ENCODE data around the gene R3HDM1. TPM values are rescaled to one million over a fixed set of nuclear protein-coding genes. Genes with fewer than 3 reads are reported as not detected.
"Not testable (repeated sequence)": the region's sequence is repeated elsewhere in the genome, so short reads cannot be mapped to it uniquely, and the experiment has no call there.

R3HDM1 gene
- total RNA-seq, 1 experiment from 2014 or later = 52.4 TPM

GRCh38 chr2:135620198-135620597, 88.9 kb downstream of the R3HDM1 start:
- Mint-ChIP-seq H3K4me1 (ENCODE audit: insufficient read depth, unreplicated experiment) (no peaks in the 10 kb centered on the region), H3K4me3 (ENCODE audit: unreplicated experiment) (no peak overlapping the region), H3K27ac (ENCODE audit: low read depth, unreplicated experiment) (no peak overlapping the region), H3K9me3 (ENCODE audit: unreplicated experiment) (no peaks in the 10 kb centered on the region), H3K36me3 (ENCODE audit: insufficient read depth, unreplicated experiment) (peaks cover 21% of the 10 kb centered on the region), H3K27me3 (ENCODE audit: insufficient read depth, unreplicated experiment) (no peaks in the 10 kb centered on the region)
- POLR2A ChIA-PET = no interaction called here
- intact Hi-C loops (cut with micrococcal nuclease) = no loop called here
- no peak for DNase-seq (ENCODE audit: unreplicated experiment)
- TF ChIP-seq, protein P1, sequence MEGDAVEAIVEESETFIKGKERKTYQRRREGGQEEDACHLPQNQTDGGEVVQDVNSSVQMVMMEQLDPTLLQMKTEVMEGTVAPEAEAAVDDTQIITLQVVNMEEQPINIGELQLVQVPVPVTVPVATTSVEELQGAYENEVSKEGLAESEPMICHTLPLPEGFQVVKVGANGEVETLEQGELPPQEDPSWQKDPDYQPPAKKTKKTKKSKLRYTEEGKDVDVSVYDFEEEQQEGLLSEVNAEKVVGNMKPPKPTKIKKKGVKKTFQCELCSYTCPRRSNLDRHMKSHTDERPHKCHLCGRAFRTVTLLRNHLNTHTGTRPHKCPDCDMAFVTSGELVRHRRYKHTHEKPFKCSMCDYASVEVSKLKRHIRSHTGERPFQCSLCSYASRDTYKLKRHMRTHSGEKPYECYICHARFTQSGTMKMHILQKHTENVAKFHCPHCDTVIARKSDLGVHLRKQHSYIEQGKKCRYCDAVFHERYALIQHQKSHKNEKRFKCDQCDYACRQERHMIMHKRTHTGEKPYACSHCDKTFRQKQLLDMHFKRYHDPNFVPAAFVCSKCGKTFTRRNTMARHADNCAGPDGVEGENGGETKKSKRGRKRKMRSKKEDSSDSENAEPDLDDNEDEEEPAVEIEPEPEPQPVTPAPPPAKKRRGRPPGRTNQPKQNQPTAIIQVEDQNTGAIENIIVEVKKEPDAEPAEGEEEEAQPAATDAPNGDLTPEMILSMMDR (IDR thresholded peaks at IDR 0.05; ENCODE audit: unreplicated experiment) = no peak
- BruUV-seq (replicated peaks) = no TSS peak
- CTCF ChIA-PET = no interaction called here

DNA sequence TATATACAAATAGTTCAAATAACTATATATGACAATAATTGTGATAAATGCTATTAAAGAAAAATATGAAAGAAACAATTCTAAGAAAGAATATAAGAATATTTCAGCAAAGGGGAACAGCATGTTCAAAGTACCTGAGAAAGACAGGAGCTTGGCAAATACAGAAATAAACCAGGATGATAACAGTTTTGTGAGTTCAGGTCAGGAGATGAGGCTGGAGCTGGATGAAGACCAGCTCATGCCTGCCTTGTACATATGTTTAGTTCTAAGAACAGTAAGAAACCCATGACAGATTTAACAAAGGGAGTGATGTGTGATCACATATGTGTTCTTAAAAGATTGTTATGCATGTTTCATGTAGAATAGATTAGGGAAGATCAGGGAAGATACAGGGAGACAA, 98.2 kb downstream of the R3HDM1 start:
- ChIA-PET POLR2A (no interaction called here), CTCF (no interaction called here)
- no peak for DNase-seq (ENCODE audit: unreplicated experiment)
- Mint-ChIP-seq H3K36me3 (ENCODE audit: insufficient read depth, unreplicated experiment) (peaks cover 17% of the 10 kb centered on the region), H3K27me3 (ENCODE audit: insufficient read depth, unreplicated experiment) (no peaks in the 10 kb centered on the region), H3K9me3 (ENCODE audit: unreplicated experiment) (no peaks in the 10 kb centered on the region), H3K4me3 (ENCODE audit: unreplicated experiment) (no peak overlapping the region), H3K4me1 (ENCODE audit: insufficient read depth, unreplicated experiment) (no peaks in the 10 kb centered on the region), H3K27ac (ENCODE audit: low read depth, unreplicated experiment) (no peak overlapping the region)
- BruUV-seq (replicated peaks) = no TSS peak
- intact Hi-C loops (cut with micrococcal nuclease) = no loop called here
- TF ChIP-seq, protein P1 (IDR thresholded peaks at IDR 0.05; ENCODE audit: unreplicated experiment) = no peak

GRCh38 chr2:135630034-135630433, 98.8 kb downstream of the R3HDM1 start:
- H3K4me1 Mint-ChIP-seq (ENCODE audit: insufficient read depth, unreplicated experiment); H3K27me3 Mint-ChIP-seq (ENCODE audit: insufficient read depth, unreplicated experiment); BruUV-seq (replicated peaks); intact Hi-C loops (cut with micrococcal nuclease); H3K27ac Mint-ChIP-seq (ENCODE audit: low read depth, unreplicated experiment); DNase-seq (ENCODE audit: unreplicated experiment); H3K4me3 Mint-ChIP-seq (ENCODE audit: unreplicated experiment); H3K9me3 Mint-ChIP-seq (ENCODE audit: unreplicated experiment); POLR2A ChIA-PET: not testable (repeated sequence)
- CTCF ChIA-PET = interaction anchor here (0.6 kb wide), 1 partner anchor 86 kb away, joined by 4 read pairs; no protein-coding TSS in a partner anchor
- H3K36me3 Mint-ChIP-seq (ENCODE audit: insufficient read depth, unreplicated experiment) = peaks cover 17% of the 10 kb centered on the region

DNA sequence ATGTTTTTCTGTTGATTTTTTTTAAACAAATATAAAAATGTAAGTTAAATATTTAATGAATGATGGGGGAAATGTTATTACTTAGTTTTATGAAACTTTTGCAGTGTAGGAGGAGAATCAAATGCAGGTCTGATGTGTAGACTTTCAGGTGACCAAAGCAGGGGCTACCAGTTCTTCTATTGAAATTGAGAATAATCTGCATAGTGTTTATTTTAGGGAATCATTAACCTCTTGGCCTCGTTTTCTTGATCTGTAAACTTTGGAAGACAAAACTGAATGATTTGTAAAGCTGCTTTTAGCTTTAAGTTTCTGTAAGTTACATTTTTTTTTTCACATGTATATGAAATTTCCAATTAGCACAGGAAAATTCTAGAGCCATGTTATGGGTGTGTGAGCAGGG, 99.2 kb downstream of the R3HDM1 start:
- ChIA-PET CTCF (interaction anchor here (0.6 kb wide), 1 partner anchor 86 kb away, joined by 4 read pairs; no protein-coding TSS in a partner anchor), POLR2A (no interaction called here)
- intact Hi-C loops (cut with micrococcal nuclease) = no loop called here
- Mint-ChIP-seq H3K9me3 (ENCODE audit: unreplicated experiment) (no peaks in the 10 kb centered on the region), H3K27me3 (ENCODE audit: insufficient read depth, unreplicated experiment) (no peaks in the 10 kb centered on the region), H3K4me1 (ENCODE audit: insufficient read depth, unreplicated experiment) (no peaks in the 10 kb centered on the region), H3K27ac (ENCODE audit: low read depth, unreplicated experiment) (no peak overlapping the region), H3K4me3 (ENCODE audit: unreplicated experiment) (no peak overlapping the region), H3K36me3 (ENCODE audit: insufficient read depth, unreplicated experiment) (peaks cover 20% of the 10 kb centered on the region)
- no TSS peak for BruUV-seq (replicated peaks)
- TF ChIP-seq, protein P1 (IDR thresholded peaks at IDR 0.05; ENCODE audit: unreplicated experiment) = no peak
- DNase-seq (ENCODE audit: unreplicated experiment) = no peak

GRCh38 chr2:135633582-135633981, 102.3 kb downstream of the R3HDM1 start:
- intact Hi-C loops (cut with micrococcal nuclease) = no loop called here
- no peak for DNase-seq (ENCODE audit: unreplicated experiment)
- Mint-ChIP-seq H3K4me3 (ENCODE audit: unreplicated experiment) (no peak overlapping the region), H3K36me3 (ENCODE audit: insufficient read depth, unreplicated experiment) (peaks cover 41% of the 10 kb centered on the region), H3K9me3 (ENCODE audit: unreplicated experiment) (no peaks in the 10 kb centered on the region), H3K4me1 (ENCODE audit: insufficient read depth, unreplicated experiment) (no peaks in the 10 kb centered on the region), H3K27me3 (ENCODE audit: insufficient read depth, unreplicated experiment) (no peaks in the 10 kb centered on the region), H3K27ac (ENCODE audit: low read depth, unreplicated experiment) (no peak overlapping the region)
- BruUV-seq (replicated peaks) = no TSS peak
- ChIA-PET CTCF (no interaction called here), POLR2A (no interaction called here)
- TF ChIP-seq, protein P1 (IDR thresholded peaks at IDR 0.05; ENCODE audit: unreplicated experiment) = no peak

Measured in MCF 10A (cell line).